Glutamatergic neuron (in vitro differentiated cells): ENCODE results near the gene SELENOH. TPM values are rescaled to one million over a fixed set of nuclear protein-coding genes. Genes with fewer than 3 reads are reported as not detected.

Experiments used
- DNase-seq: peaks from one replicate; pipeline ENCODE4 v3.0.0; 2022
- H3K27ac Mint-ChIP-seq: one replicate; pipeline ENCODE4 v1.8.0; 2020; ENCODE audit warnings: mild to moderate bottlenecking, mixed read lengths, inconsistent platforms; ENCODE audit not compliant: unreplicated experiment
- H3K27me3 Mint-ChIP-seq: one replicate; pipeline ENCODE4 v1.8.0; 2020; ENCODE audit warnings: mild to moderate bottlenecking, moderate library complexity, mixed read lengths, inconsistent platforms; ENCODE audit not compliant: unreplicated experiment
- H3K36me3 Mint-ChIP-seq: one replicate; pipeline ENCODE4 v1.8.0; 2020; ENCODE audit warnings: mild to moderate bottlenecking, mixed read lengths, inconsistent platforms; ENCODE audit not compliant: unreplicated experiment
- H3K4me1 Mint-ChIP-seq: one replicate; pipeline ENCODE4 v1.8.0; 2020; ENCODE audit warnings: mild to moderate bottlenecking, low read depth, mixed read lengths, inconsistent platforms; ENCODE audit not compliant: unreplicated experiment
- H3K4me3 Mint-ChIP-seq: one replicate; pipeline ENCODE4 v1.8.0; 2020; ENCODE audit warnings: mild to moderate bottlenecking, mixed read lengths, inconsistent platforms; ENCODE audit not compliant: unreplicated experiment
- H3K9me3 Mint-ChIP-seq: one replicate; pipeline ENCODE4 v1.8.0; 2020; ENCODE audit warnings: mild to moderate bottlenecking, moderate library complexity, mixed read lengths, inconsistent platforms; ENCODE audit not compliant: unreplicated experiment
- total RNA-seq: library from RNA; stranded (reverse); fragmentation: NEBNext Ultra II Directional; extraction: Animal tissue kit (Norgen Biotek cat#: 25700); gene quantifications from one replicate; pipeline ENCODE4 v1.2.1, GENCODE V29; 2021; ENCODE audit not compliant: unreplicated experiment
- TF ChIP-seq, protein P1 (sequence below): fragments of 200-600 bp; sonication (generic); IDR thresholded peaks from one replicate; pipeline ENCODE4 v1.5.0; 2021; ENCODE audit not compliant: partially characterized antibody, unreplicated experiment

SELENOH gene
- total RNA-seq, 1 donor from 2014 or later, result 98.8 TPM

DNA sequence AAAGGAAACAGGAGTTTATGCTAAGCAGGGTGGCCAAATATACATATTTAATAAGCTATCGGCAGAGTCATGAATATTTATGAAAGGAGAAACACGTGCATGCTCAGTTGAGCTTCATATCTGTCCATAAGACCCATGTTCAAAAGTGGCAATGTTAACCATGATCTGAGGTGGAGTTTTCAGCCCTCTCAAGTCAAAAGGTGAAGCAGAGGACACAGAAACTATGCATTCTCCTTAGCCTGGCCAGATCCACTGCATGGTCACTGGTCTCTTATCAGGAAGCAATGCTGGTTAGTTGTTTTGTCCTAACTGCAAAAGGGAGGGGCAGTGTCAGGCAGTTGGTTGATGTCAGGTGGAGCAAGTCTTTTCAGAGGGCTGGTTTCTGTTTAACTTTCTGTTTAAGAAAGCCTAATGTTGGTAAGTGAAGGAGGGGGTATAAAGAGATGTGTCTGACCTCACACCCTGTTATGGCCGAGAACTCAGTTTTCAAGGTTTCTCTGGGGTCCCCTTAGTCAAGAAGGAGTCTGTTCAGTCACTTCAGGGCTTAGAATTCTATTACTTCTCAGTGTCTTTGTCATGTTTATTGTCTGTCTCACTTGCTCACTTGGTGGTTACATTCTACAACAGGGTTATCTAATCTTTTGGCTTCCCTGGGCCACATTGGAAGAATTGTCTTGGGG lies 5.5 kb upstream of the SELENOH start:
- DNase-seq, result no peak
- Mint-ChIP-seq H3K4me3 (no peak overlapping the region), H3K4me1 (peaks cover 6% of the 10 kb centered on the region), H3K27me3 (no peaks in the 10 kb centered on the region), H3K36me3 (peaks cover 4% of the 10 kb centered on the region), H3K27ac (no peak overlapping the region), H3K9me3 (peaks cover 3% of the 10 kb centered on the region)
- TF ChIP-seq, protein P1, sequence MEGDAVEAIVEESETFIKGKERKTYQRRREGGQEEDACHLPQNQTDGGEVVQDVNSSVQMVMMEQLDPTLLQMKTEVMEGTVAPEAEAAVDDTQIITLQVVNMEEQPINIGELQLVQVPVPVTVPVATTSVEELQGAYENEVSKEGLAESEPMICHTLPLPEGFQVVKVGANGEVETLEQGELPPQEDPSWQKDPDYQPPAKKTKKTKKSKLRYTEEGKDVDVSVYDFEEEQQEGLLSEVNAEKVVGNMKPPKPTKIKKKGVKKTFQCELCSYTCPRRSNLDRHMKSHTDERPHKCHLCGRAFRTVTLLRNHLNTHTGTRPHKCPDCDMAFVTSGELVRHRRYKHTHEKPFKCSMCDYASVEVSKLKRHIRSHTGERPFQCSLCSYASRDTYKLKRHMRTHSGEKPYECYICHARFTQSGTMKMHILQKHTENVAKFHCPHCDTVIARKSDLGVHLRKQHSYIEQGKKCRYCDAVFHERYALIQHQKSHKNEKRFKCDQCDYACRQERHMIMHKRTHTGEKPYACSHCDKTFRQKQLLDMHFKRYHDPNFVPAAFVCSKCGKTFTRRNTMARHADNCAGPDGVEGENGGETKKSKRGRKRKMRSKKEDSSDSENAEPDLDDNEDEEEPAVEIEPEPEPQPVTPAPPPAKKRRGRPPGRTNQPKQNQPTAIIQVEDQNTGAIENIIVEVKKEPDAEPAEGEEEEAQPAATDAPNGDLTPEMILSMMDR, result no peak

DNA sequence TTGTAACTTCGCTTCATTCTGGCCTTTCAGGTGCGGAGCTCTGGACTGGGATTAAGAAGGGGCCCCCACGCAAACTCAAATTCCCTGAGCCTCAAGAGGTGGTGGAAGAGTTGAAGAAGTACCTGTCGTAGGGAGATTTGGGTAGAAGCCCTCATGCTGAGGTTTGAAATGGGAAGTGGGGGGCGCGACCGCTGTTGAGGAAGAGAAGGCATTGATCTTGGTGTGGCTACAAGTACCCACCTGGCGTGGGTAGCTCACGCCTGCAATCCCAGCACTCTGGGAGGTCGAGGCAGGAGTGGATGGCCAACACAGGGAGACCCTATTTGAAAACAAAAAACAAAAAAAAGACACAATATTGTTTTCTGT lies 779 bp downstream of the SELENOH start:
- Mint-ChIP-seq H3K4me1 (peaks cover 15% of the 10 kb centered on the region), H3K4me3 (peak overlapping the region; percentile 99), H3K27ac (peak overlapping the region; percentile 24), H3K27me3 (peaks cover 8% of the 10 kb centered on the region), H3K9me3 (peaks cover 3% of the 10 kb centered on the region), H3K36me3 (peaks cover 4% of the 10 kb centered on the region)
- no peak for DNase-seq
- TF ChIP-seq, protein P1, result no peak

DNA sequence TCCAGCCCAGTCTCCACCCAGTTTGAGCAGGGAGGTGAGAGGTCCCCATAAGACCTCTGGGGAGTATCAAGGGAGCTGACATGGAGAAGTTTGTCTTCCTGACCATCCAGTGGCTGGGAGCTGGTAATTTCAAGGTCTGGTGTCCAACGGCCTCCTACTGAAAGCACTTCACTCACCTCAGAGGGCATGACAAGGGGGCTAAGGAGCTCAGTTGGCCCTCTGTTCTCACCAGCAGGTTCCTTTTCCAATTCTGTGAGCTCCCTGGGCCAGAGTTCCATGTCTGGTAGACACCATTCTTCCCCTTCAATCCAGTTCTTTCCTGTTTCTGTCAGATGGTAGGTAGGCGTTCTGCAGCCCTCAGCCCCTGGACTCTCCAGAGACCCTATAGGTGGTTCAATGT lies 3.1 kb downstream of the SELENOH start:
- Mint-ChIP-seq H3K9me3 (peaks cover 3% of the 10 kb centered on the region), H3K4me3 (no peak overlapping the region), H3K27ac (no peak overlapping the region), H3K36me3 (no peaks in the 10 kb centered on the region), H3K27me3 (peaks cover 8% of the 10 kb centered on the region), H3K4me1 (peaks cover 15% of the 10 kb centered on the region)
- DNase-seq, result no peak
- TF ChIP-seq, protein P1, result no peak

DNA sequence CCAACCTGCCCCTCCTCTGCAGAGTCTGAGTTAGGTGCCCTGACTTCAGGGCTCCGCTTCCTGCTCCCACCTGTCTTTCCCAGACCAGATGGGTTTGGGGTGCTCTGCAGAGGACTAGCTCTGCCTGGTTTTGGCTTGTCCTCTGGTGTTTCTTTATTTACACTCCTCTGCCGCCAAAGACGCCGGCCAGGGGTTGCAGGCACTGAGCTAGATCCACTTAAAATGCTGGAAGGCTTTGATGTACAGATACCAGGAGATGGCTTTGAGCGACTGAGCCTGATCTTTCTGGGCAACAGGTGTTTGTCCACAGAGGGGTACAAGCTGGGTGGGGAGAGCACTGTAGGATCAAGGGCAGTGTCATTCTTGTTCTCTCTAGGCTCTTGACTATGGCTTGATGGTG lies 3.9 kb downstream of the SELENOH start:
- no peak overlapping the region for H3K27ac Mint-ChIP-seq
- peaks cover 8% of the 10 kb centered on the region for H3K27me3 Mint-ChIP-seq
- TF ChIP-seq, protein P1, result no peak
- no peaks in the 10 kb centered on the region for H3K36me3 Mint-ChIP-seq
- H3K9me3 Mint-ChIP-seq, result peaks cover 3% of the 10 kb centered on the region
- peaks cover 12% of the 10 kb centered on the region for H3K4me1 Mint-ChIP-seq
- H3K4me3 Mint-ChIP-seq, result no peak overlapping the region
- DNase-seq, result no peak

DNA sequence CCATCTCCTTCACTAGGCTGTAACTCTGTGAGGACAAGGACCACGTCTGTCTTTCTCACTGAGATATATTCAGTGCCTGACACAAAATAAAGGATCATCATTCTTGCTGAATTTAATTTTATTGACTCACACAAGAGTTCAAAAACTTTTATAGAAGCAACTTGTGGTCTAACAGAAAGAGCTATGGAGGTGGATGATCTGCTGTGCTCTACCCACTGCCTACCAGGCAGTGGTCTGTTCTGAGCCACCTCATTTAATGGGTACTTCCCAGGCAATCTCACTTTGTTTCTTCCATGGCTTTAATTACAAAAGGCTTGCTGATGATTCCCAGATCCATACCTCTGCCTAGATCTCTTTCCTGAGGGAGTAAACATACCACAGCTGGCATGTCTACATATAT lies 5.6 kb downstream of the SELENOH start:
- no peak for DNase-seq
- Mint-ChIP-seq H3K9me3 (no peaks in the 10 kb centered on the region), H3K4me3 (no peak overlapping the region), H3K27ac (no peak overlapping the region), H3K36me3 (no peaks in the 10 kb centered on the region), H3K4me1 (peaks cover 12% of the 10 kb centered on the region), H3K27me3 (peaks cover 3% of the 10 kb centered on the region)
- TF ChIP-seq, protein P1, result no peak
